HEK293 (cell line): ENCODE measurements around the gene TMEM61.

Experiments
- CTCF ChIA-PET: fragments of 350-600 bp; formaldehyde crosslinking; extraction: SDS; loops from one replicate; lab custom pipeline; 2021; ENCODE audit warnings: antibody characterized with exemption; lab: Yijun Ruan, JAX
- POLR2A ChIA-PET: fragments of 300-600 bp; formaldehyde crosslinking; extraction: SDS; loops from one replicate; lab custom pipeline; 2020; ENCODE audit warnings: antibody characterized with exemption, inconsistent platforms; lab: Yijun Ruan, JAX
- H3K27ac ChIP-seq: fragments of 200-500 bp; sonication (Bioruptor generic); 2 replicates; pipeline ENCODE4 v1.5.1; 2014; ENCODE audit warnings: low read depth, low read length, control low read depth, inconsistent platforms; ENCODE audit errors: extremely low read depth
- H3K36me3 ChIP-seq, 2 experiments: fragments of 200-500 bp in 1 of 2; sonication (Bioruptor generic) in 1 of 2; 1 replicate in 1 of 2; 2 replicates in 1 of 2; pipeline ENCODE4 v1.5.1; 2014 to 2017; ENCODE audit warnings: inconsistent platforms in 2 of 2, low read length in 2 of 2; ENCODE audit not compliant: control insufficient read depth in 2 of 2, insufficient read depth in 1 of 2
- H3K4me1 ChIP-seq: fragments of 200-500 bp; sonication (Bioruptor generic); 2 replicates; pipeline ENCODE4 v1.5.1; 2014; ENCODE audit warnings: mild to moderate bottlenecking, low read length, inconsistent platforms; ENCODE audit not compliant: control insufficient read depth, insufficient read depth
- H3K4me3 ChIP-seq: 2 replicates; pipeline ENCODE4 v1.5.1; 2011; ENCODE audit warnings: low read depth, mild to moderate bottlenecking, control low read depth, low read length, moderate library complexity
- H3K9me3 ChIP-seq: fragments of 200-500 bp; sonication (Bioruptor generic); 2 replicates; pipeline ENCODE4 v1.5.1; 2014; ENCODE audit warnings: low read depth, low read length, inconsistent platforms; ENCODE audit not compliant: control insufficient read depth, insufficient read depth
- ZFP3 ChIP-seq: fragments of 450-650 bp; formaldehyde crosslinking; IDR thresholded peaks from 2 replicates; pipeline ENCODE4 v1.5.1; 2016; ENCODE audit warnings: low read depth, missing biosample characterization, missing genetic modification characterization
- ZNF48 ChIP-seq: fragments of 450-650 bp; formaldehyde crosslinking; IDR thresholded peaks from 2 replicates; pipeline ENCODE4 v1.5.1; 2016; ENCODE audit warnings: missing biosample characterization, missing genetic modification characterization

TMEM61 gene

DNA sequence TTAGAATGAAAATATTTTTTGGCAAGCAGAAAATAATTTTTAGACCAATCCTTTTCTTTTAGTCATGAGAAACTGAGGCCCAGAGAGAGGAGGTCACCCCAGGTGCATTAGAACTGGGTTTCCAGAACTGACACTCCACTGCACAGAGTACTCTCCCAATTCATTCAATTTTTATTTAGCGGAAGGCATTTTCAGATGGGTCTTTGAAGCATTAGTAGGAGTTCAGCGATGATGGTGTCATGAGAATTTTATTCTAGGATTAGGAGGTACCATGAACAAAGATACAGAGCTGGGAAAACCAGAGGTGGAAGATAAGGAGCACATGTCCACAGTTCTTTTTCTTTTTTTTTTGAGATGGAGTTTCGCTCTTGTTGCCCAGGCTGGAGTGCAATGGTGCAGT, 61.2 kb downstream of the TMEM61 start:
- H3K9me3 ChIP-seq, result no peaks in the 10 kb centered on the region
- no peaks in the 10 kb centered on the region for H3K36me3 ChIP-seq
- no peak overlapping the region for H3K4me3 ChIP-seq
- ChIA-PET POLR2A (no interaction called here), CTCF (interaction anchor here (0.6 to 0.9 kb wide), 3 partner anchors 20 to 100 kb away, joined by 3 to 5 read pairs (median 3); no protein-coding TSS in a partner anchor)
- TF ChIP-seq ZFP3 (tag by site-specific recombination) (peak; percentile 49; the same call in 1 of the 2 replicates), ZNF48 (tag by site-specific recombination) (no peak)
- no peak overlapping the region for H3K27ac ChIP-seq
- no peaks in the 10 kb centered on the region for H3K4me1 ChIP-seq
